Measurements from ENCODE around the gene CHD1.

DNA sequence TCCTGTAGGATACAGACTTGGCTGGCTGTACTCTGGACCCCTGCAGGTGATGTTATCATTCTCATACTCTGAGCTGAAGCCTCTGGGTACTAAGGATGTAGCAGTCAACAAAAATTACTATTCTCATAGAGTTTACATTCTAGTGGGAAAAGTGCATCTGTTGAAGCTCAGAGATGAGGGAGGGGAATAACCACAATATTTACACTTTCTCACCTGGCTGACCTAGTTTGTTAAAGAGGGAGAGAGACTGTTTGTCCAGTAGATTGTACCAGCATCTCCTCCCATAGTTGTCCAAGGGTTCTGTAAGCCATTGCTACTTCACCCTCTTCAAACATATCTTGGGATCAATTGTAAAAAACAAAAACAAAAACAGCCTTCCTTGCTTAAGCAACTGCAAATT, 33.8 kb upstream of the CHD1 start:
- TF ChIP-seq TAF1 (IDR thresholded peaks at IDR 0.05; ENCODE audit: borderline replicate concordance, low read depth, low read length) (no peak), POLR2AphosphoS5 (IDR thresholded peaks at IDR 0.05; ENCODE audit: low read depth, low read length) (no peak)
